Transverse colon (tissue), 4 donors: Measurements from ENCODE around the gene HOXB6. TPM values are rescaled to one million over a fixed set of nuclear protein-coding genes. Genes with fewer than 3 reads are reported as not detected.
A peak's percentile ranks its signal among the peaks of the same experiment; 100 is the strongest.

Experiments
- DNase-seq: peaks from one replicate; pipeline ENCODE4 v3.0.0-alpha.2; 2019
- H3K27ac ChIP-seq, 4 donors: fragments of 200-600 bp; sonication (generic); 2 replicates each; pipeline ENCODE4 v1.5.1; 2016 to 2018; ENCODE audit warnings: inconsistent platforms in 4 of 4
- H3K27me3 ChIP-seq: fragments of 200-600 bp; sonication (generic); 2 replicates; pipeline ENCODE4 v1.5.1; 2017; ENCODE audit warnings: inconsistent platforms
- H3K36me3 ChIP-seq, 4 donors: fragments of 200-600 bp; sonication (generic); 2 replicates each; pipeline ENCODE4 v1.5.1; 2017 to 2019; ENCODE audit warnings: inconsistent platforms in 4 of 4
- H3K4me1 ChIP-seq, 4 donors: fragments of 200-600 bp; sonication (generic); 2 replicates each; pipeline ENCODE4 v1.5.1; 2017 to 2020; ENCODE audit warnings: inconsistent platforms in 4 of 4
- H3K4me3 ChIP-seq, 4 donors: fragments of 200-600 bp; sonication (generic); 1 replicate in 1 of 4; 2 replicates in 3 of 4; pipeline versions ENCODE4 v1.5.1 to v1.6.1; 2017 to 2019; ENCODE audit warnings: inconsistent platforms in 4 of 4
- H3K9me3 ChIP-seq, 2 donors: fragments of 200-600 bp; sonication (generic); 2 replicates each; pipeline ENCODE4 v1.5.1; 2017 to 2019; ENCODE audit warnings: inconsistent platforms in 2 of 2
- EP300 ChIP-seq: sonication (generic); formaldehyde crosslinking; IDR thresholded peaks from one replicate; pipeline ENCODE4 v1.6.1; 2017; ENCODE audit warnings: antibody characterized with exemption, low read depth
- POLR2A ChIP-seq: fragments of 450-650 bp; IDR thresholded peaks from one replicate; pipeline ENCODE4 v1.6.1; 2016; ENCODE audit warnings: antibody characterized with exemption, mild to moderate bottlenecking, moderate library complexity
- POLR2AphosphoS5 ChIP-seq, 3 donors: sonication (generic); formaldehyde crosslinking; IDR thresholded peaks; one replicate each; pipeline ENCODE4 v1.6.1; 2016; ENCODE audit warnings: antibody characterized with exemption in 3 of 3
- WGBS, 2 donors: methylation state at CpG; one replicate each; pipeline ENCODE4 v1.1.5; 2018; ENCODE audit warnings: low coverage in 1 of 2; 5-methylcytosine and 5-hydroxymethylcytosine counted together
- in situ Hi-C, 4 donors: fragments of 200-750 bp; cut with MboI; loops; one replicate each; pipeline versions ENCODE4 v1.15.0 to v1.15.1; 2017; ENCODE audit warnings: low sequenced_read_pairs in 3 of 4, low pct_ligation_motif_present in 1 of 4, low pct_unique_long_range_greater_than_20kb in 1 of 4
- intact Hi-C: fragments of 100-400 bp; cut with DNase I; formaldehyde crosslinking; loops from one replicate; pipeline ENCODE4 v1.15.1; 2023; ENCODE audit warnings: low total_unique reads
- total RNA-seq, 4 donors: library from RNA; depleted of rRNA; stranded (reverse); fragments of >200 nt; gene quantifications; one replicate each; pipeline ENCODE4 v1.1.0, GENCODE V29; 2016
- TF ChIP-seq, protein P1 (sequence below), 5 experiments: fragments of 200-600 bp in 3 of 5; fragments of 450-650 bp in 2 of 5; sonication (generic) in 3 of 5; IDR thresholded peaks; 1 replicate in 2 of 5; 2 replicates in 3 of 5; pipeline ENCODE4 v1.5.1; 2016 to 2017; ENCODE audit warnings: antibody characterized with exemption in 5 of 5, inconsistent platforms in 3 of 5, mild to moderate bottlenecking in 2 of 5, moderate library complexity in 1 of 5

HOXB6 gene
- total RNA-seq, 4 donors from 2014 or later: 42.7 to 78.4 (median 62.5) TPM

DNA sequence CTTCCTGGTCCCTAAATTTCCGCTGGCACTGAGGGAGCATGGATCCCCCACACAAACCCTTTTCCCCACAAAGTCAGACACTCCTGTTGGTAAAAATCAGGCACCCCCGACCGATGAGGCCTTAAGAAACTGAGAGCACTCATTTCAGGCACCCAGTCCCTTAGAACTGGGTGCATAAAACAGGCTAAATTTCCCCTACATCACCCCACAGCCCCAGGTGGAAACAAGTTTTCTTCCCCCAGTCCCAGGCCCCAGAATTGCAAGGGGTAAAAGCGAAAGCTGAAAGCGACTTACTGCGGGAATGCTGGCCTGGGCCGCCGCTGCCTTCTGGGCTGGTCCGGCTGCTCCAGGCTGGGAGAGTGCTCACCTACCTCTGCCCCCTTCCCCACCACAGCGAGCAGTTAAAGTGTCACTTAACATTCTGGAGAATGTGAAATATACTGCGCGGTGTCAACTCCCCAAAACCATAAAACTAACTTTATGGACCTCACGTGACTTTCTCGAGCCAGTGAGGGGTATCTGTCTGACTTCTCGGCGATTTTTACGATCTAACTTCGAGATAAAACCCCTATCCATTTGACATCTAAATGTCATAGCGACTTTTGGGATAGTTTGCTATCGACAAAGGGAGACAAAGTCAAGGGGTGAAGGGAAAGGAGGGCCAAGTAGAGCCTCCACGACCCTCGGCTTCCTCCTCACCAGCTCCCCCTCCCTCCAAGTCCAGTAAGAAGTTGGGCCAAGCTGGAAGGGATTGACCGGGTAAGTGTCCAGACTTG, 14.8 kb downstream of the HOXB6 start, which contains the start of gene HOXB3:
Gene HOXB3, minus strand, starts transcription at position 411 of the 776 bp plus-strand sequence. CDS start 37,767 bp downstream, outside the sequence.
- H3K4me1 ChIP-seq: peaks cover 0 to 80% (median 34%) of the 10 kb centered on the region in 4 donors
- peak within 1 kb of the TSS; percentile 15 to 64 (median 27) for H3K4me3 ChIP-seq
- no peak for DNase-seq
- no peaks in the 10 kb centered on the region for H3K9me3 ChIP-seq
- in situ Hi-C loops (loop anchor here in 2 of 4 donors (5.0 to 10.0 kb wide), 3 partner anchors 95 to 245 kb away; no protein-coding TSS in a partner anchor), intact Hi-C loops (no loop called here)
- H3K27ac ChIP-seq: peak within 1 kb of the TSS; percentile 89 to 95 (median 92)
- WGBS, 2 donors: 30 to 39% methylated on average over 11 to 23 of the region's 23 CpGs
- TF ChIP-seq EP300 (no peak), POLR2AphosphoS5 (IDR thresholded peaks at IDR 0.05) (peak; percentile 51 to 80 (median 69)), POLR2A (peak; percentile 13)
- TF ChIP-seq, protein P1, sequence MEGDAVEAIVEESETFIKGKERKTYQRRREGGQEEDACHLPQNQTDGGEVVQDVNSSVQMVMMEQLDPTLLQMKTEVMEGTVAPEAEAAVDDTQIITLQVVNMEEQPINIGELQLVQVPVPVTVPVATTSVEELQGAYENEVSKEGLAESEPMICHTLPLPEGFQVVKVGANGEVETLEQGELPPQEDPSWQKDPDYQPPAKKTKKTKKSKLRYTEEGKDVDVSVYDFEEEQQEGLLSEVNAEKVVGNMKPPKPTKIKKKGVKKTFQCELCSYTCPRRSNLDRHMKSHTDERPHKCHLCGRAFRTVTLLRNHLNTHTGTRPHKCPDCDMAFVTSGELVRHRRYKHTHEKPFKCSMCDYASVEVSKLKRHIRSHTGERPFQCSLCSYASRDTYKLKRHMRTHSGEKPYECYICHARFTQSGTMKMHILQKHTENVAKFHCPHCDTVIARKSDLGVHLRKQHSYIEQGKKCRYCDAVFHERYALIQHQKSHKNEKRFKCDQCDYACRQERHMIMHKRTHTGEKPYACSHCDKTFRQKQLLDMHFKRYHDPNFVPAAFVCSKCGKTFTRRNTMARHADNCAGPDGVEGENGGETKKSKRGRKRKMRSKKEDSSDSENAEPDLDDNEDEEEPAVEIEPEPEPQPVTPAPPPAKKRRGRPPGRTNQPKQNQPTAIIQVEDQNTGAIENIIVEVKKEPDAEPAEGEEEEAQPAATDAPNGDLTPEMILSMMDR (IDR thresholded peaks at IDR 0.05): no peak
- peaks cover 5% of the 10 kb centered on the region for H3K27me3 ChIP-seq
- peaks cover 0 to 2% (median 0%) of the 10 kb centered on the region in 4 donors for H3K36me3 ChIP-seq

DNA sequence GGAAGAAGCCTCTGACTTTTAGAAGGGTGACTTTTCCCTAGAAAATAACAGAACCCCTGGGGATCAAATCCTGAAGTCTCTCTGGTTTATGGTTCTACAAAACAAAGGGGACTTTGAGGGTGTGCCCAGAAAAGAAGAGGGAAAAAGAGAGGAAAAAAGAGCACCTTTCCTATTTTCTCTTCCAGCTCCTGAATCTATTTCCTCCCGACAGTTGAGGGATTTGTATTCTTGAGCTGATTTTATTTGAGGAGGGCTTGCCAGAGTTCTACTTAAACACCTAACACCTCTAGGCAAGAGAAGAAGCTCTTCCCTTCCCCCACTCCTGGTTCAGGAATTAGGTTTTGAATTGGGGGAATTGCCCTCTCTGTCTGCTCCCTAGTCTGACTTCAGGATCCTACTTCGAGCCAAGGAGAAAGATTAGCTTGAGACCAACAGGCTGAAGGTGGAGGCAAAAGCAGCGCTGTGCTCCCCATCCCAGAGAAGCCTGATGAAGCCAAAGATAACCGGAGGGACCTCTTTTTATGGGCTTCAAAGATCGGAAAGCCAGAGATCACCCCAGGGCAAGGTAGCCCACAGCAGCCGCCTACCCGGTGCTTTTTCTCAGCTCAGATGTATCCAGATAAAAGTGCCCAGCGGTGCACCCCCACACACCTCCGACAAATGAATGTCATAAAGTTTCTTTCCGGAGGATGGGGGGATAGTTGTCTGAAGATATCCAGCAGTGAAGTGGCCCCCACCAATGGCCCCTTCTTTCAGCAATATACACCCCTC, 15.5 kb downstream of the HOXB6 start:
- intact Hi-C loops (no loop called here), in situ Hi-C loops (no loop called here)
- Histone ChIP-seq H3K4me1 (peaks cover 2 to 80% (median 37%) of the 10 kb centered on the region in 4 donors), H3K9me3 (no peaks in the 10 kb centered on the region), H3K27ac (peak overlapping the region; percentile 89 to 95 (median 92)), H3K27me3 (no peaks in the 10 kb centered on the region), H3K4me3 (peak overlapping the region; percentile 15 to 64 (median 31)), H3K36me3 (no peaks in the 10 kb centered on the region)
- 38 to 44% methylated on average over 1 to 10 of the region's 10 CpGs for WGBS, 2 donors
- no peak for DNase-seq
- TF ChIP-seq EP300: no peak
- no peak for TF ChIP-seq POLR2AphosphoS5 (IDR thresholded peaks at IDR 0.05)

GRCh38 chr17:48588528-48588927, 16.3 kb downstream of the HOXB6 start:
- intact Hi-C loops: no loop called here
- TF ChIP-seq POLR2A (no peak), EP300 (no peak)
- peak overlapping the region; percentile 89 to 95 (median 92) for H3K27ac ChIP-seq
- no peak for DNase-seq
- in situ Hi-C loops: no loop called here
- H3K4me1 ChIP-seq: peaks cover 9 to 83% (median 44%) of the 10 kb centered on the region in 4 donors
- no peaks in the 10 kb centered on the region for H3K9me3 ChIP-seq
- H3K36me3 ChIP-seq: no peaks in the 10 kb centered on the region
- H3K4me3 ChIP-seq: peak overlapping the region in 3 of 4 donors; percentile 15 to 64 (median 41)
- peaks cover under 1% of the 10 kb centered on the region for H3K27me3 ChIP-seq
- WGBS, 2 donors: 38 to 55% methylated on average over 1 to 2 of the region's 2 CpGs

DNA sequence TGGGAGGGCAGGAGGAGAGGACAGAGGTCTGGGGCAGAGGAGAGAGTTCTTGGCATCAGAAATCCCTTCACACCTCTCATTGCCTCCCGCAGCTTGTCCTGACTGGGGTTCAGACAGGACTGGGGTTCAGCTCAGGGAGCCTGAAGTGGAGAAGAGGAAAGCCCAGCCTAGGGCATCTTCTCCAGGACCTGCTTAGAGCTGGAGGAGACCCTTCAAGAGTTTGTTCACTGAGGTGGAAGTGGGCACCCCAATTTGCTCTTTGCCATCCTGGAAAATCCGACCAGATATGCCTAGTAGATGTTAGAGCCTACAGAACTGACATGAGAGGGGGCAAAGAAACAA, 16.7 kb downstream of the HOXB6 start:
- H3K4me1 ChIP-seq: peaks cover 9 to 84% (median 47%) of the 10 kb centered on the region in 4 donors
- H3K27me3 ChIP-seq: peaks cover 3% of the 10 kb centered on the region
- H3K4me3 ChIP-seq: peak overlapping the region in 3 of 4 donors; percentile 15 to 64 (median 41)
- H3K27ac ChIP-seq: peak overlapping the region; percentile 89 to 95 (median 92)
- intact Hi-C loops (no loop called here), in situ Hi-C loops (no loop called here)
- WGBS, 2 donors: 58% methylated on average over 2 of the region's 2 CpGs; no CpG with 5 or more reads in 1 of the 2 donors
- H3K36me3 ChIP-seq: no peaks in the 10 kb centered on the region
- TF ChIP-seq POLR2AphosphoS5 (IDR thresholded peaks at IDR 0.05) (no peak), EP300 (no peak), POLR2A (no peak)
- TF ChIP-seq, protein P1 (IDR thresholded peaks at IDR 0.05): no peak
- no peaks in the 10 kb centered on the region for H3K9me3 ChIP-seq
- DNase-seq: no peak
